ENCODE measurements around the gene CFAP45.

The CFAP45 gene, protein sequence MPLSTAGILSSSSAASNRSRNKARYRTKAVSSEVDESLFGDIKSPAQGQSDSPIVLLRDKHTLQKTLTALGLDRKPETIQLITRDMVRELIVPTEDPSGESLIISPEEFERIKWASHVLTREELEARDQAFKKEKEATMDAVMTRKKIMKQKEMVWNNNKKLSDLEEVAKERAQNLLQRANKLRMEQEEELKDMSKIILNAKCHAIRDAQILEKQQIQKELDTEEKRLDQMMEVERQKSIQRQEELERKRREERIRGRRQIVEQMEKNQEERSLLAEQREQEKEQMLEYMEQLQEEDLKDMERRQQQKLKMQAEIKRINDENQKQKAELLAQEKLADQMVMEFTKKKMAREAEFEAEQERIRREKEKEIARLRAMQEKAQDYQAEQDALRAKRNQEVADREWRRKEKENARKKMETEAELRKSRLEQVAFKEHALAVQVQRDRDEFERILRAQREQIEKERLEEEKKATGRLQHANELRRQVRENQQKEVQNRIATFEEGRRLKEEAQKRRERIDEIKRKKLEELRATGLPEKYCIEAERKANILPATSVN

DNA sequence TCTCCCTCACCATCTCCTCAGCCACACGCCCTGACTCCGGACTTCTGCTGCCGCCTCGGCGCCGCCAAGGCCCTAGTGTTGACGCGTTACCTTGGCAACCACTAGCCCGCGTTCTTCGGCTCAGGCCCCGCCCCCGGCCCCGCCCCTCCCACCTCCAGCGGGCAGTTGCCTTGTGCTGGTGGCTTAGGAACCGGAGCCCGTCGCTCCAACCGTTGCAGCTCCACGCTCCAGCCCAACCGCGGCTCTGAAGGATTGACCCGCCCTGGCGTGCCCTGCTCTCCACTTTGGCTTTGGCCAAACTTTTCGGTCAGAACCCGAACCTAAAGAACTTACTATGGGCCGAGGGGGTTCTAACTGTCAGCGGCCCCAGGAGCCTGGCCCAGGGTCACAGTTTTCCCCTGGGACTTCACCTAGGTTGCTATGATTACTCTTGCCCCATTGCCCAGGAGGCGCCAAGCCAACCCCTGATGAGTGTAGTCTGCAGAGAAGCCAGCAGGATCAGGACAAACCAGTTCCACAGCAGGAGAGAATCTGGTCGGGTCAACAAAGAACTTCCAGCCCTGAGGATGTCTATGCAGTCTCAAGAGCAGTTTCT lies at the start of gene CFAP45:
Gene CFAP45, minus strand, starts transcription at position 80 of the 595 bp plus-strand sequence. Its CDS starts 67 bp downstream, at position 13.
- DNase-seq (ENCODE audit: low read depth, low spot score) = peak; percentile 95
- H3K9ac ChIP-seq (ENCODE audit: insufficient read length, low read depth) = peak within 1 kb of the TSS; percentile 38
- H3K9me3 ChIP-seq (ENCODE audit: insufficient read depth, low read length) = peaks cover 10% of the 10 kb centered on the region
- TF ChIP-seq YY1 (IDR thresholded peaks at IDR 0.05; ENCODE audit: insufficient read depth, insufficient read length) (no peak), ZNF274 (IDR thresholded peaks at IDR 0.05; ENCODE audit: low read depth, low read length) (no peak), SUZ12 (IDR thresholded peaks at IDR 0.05; ENCODE audit: extremely low read depth, insufficient read depth, insufficient read length) (no peak)
- no peaks in the 10 kb centered on the region for H3K27me3 ChIP-seq (ENCODE audit: insufficient read depth, insufficient read length)
- no peak within 1 kb of the TSS for H3K4me3 ChIP-seq (ENCODE audit: insufficient read length, low read depth)
- H3K36me3 ChIP-seq (ENCODE audit: insufficient read depth, insufficient read length, low read length) = no peaks in the 10 kb centered on the region
- H3K4me1 ChIP-seq (ENCODE audit: insufficient read depth, insufficient read length) = peaks cover 2% of the 10 kb centered on the region

GRCh38 chr1:159949123-159949522 lies 49.2 kb upstream of the CFAP45 start:
- no peaks in the 10 kb centered on the region for H3K36me3 ChIP-seq (ENCODE audit: insufficient read depth, insufficient read length, low read length)
- no peak for DNase-seq (ENCODE audit: low read depth, low spot score)

GRCh38 chr1:159947942-159948341 lies 48.0 kb upstream of the CFAP45 start:
- no peak for TF ChIP-seq ZNF274 (IDR thresholded peaks at IDR 0.05; ENCODE audit: low read depth, low read length)
- no peak for TF ChIP-seq SUZ12 (IDR thresholded peaks at IDR 0.05; ENCODE audit: extremely low read depth, insufficient read depth, insufficient read length)
- no peak for TF ChIP-seq YY1 (IDR thresholded peaks at IDR 0.05; ENCODE audit: insufficient read depth, insufficient read length)
- DNase-seq (ENCODE audit: low read depth, low spot score) = no peak
- no peaks in the 10 kb centered on the region for H3K4me1 ChIP-seq (ENCODE audit: insufficient read depth, insufficient read length)
- no peak overlapping the region for H3K9ac ChIP-seq (ENCODE audit: insufficient read length, low read depth)
- peaks cover 5% of the 10 kb centered on the region for H3K36me3 ChIP-seq (ENCODE audit: insufficient read depth, insufficient read length, low read length)
- H3K4me3 ChIP-seq (ENCODE audit: insufficient read length, low read depth) = no peak overlapping the region
- peaks cover 12% of the 10 kb centered on the region for H3K27me3 ChIP-seq (ENCODE audit: insufficient read depth, insufficient read length)
- no peaks in the 10 kb centered on the region for H3K9me3 ChIP-seq (ENCODE audit: insufficient read depth, low read length)

More at GRCh38 chr1:159949123-159949522, 49.2 kb upstream of the CFAP45 start:
- TF ChIP-seq SUZ12 (IDR thresholded peaks at IDR 0.05; ENCODE audit: extremely low read depth, insufficient read depth, insufficient read length) = no peak
- no peak for TF ChIP-seq YY1 (IDR thresholded peaks at IDR 0.05; ENCODE audit: insufficient read depth, insufficient read length)
- TF ChIP-seq ZNF274 (IDR thresholded peaks at IDR 0.05; ENCODE audit: low read depth, low read length) = no peak
- Histone ChIP-seq H3K27me3 (ENCODE audit: insufficient read depth, insufficient read length) (peaks cover 13% of the 10 kb centered on the region), H3K4me3 (ENCODE audit: insufficient read length, low read depth) (no peak overlapping the region), H3K9me3 (ENCODE audit: insufficient read depth, low read length) (no peaks in the 10 kb centered on the region), H3K9ac (ENCODE audit: insufficient read length, low read depth) (no peak overlapping the region), H3K4me1 (ENCODE audit: insufficient read depth, insufficient read length) (peaks cover 2% of the 10 kb centered on the region)

- H3K36me3 ChIP-seq (ENCODE audit: insufficient read depth, insufficient read length, low read length) = peaks cover 15% of the 10 kb centered on the region
- peak overlapping the region; percentile 83 for H3K9ac ChIP-seq (ENCODE audit: insufficient read length, low read depth)
- H3K9me3 ChIP-seq (ENCODE audit: insufficient read depth, low read length) = no peaks in the 10 kb centered on the region
- H3K27me3 ChIP-seq (ENCODE audit: insufficient read depth, insufficient read length) = peaks cover 5% of the 10 kb centered on the region
- peaks cover 7% of the 10 kb centered on the region for H3K4me1 ChIP-seq (ENCODE audit: insufficient read depth, insufficient read length)
- peak overlapping the region; percentile 58 for H3K4me3 ChIP-seq (ENCODE audit: insufficient read length, low read depth)
- TF ChIP-seq SUZ12 (IDR thresholded peaks at IDR 0.05; ENCODE audit: extremely low read depth, insufficient read depth, insufficient read length) = no peak
- no peak for TF ChIP-seq ZNF274 (IDR thresholded peaks at IDR 0.05; ENCODE audit: low read depth, low read length)
- TF ChIP-seq YY1 (IDR thresholded peaks at IDR 0.05; ENCODE audit: insufficient read depth, insufficient read length) = no peak
- no peak for DNase-seq (ENCODE audit: low read depth, low spot score)
These were observed 46.5 kb upstream of the CFAP45 start for GRCh38 chr1:159946242-159947187.

DNA sequence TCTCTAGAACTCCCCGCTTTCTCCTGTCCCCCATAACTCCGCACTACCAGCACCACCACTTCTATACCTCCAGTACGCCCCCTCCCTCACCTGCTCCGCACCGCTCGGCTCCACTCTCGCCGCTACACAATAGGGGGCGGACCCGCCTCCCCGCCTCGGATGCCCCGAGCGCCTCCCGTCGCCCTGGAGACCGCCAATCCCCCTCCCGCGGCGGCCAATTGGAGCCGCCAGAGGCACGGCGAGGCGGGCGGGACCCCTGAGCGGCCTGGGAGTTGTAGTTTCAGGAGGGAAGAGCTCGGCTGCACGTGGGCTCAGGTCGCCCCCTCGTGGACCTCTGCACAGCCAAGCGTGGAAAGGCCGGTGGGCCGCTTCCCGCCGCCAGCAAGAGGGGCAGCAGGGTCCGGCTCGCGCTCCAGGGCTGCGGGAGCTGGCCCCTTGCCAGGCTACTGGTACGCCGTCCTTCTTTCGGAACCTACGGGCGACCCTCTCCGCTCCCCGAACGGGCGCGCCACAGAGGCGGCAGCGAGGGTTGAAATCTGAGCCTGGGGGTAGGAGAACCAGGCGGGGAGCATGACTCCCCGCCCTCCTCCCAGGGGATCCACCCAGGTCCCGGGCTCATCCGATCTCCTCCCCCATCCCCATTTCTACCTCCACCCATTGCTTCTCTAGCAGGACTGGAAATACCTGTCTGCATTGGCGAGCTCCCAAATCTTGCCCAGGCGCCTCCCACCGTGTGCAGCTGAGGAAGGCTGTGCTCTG lies 45.7 kb upstream of the CFAP45 start, which contains the start of gene IGSF9:
Gene IGSF9, minus strand, starts transcription at position 131 of the 759 bp plus-strand sequence. CDS start 2,159 bp downstream, outside the sequence.
- peak; percentile 99 for DNase-seq (ENCODE audit: low read depth, low spot score)
- no peaks in the 10 kb centered on the region for H3K9me3 ChIP-seq (ENCODE audit: insufficient read depth, low read length)
- H3K4me1 ChIP-seq (ENCODE audit: insufficient read depth, insufficient read length) = peaks cover 15% of the 10 kb centered on the region
- TF ChIP-seq SUZ12 (IDR thresholded peaks at IDR 0.05; ENCODE audit: extremely low read depth, insufficient read depth, insufficient read length) (no peak), YY1 (IDR thresholded peaks at IDR 0.05; ENCODE audit: insufficient read depth, insufficient read length) (no peak), ZNF274 (IDR thresholded peaks at IDR 0.05; ENCODE audit: low read depth, low read length) (no peak)
- peak within 1 kb of the TSS; percentile 58 for H3K4me3 ChIP-seq (ENCODE audit: insufficient read length, low read depth)
- H3K36me3 ChIP-seq (ENCODE audit: insufficient read depth, insufficient read length, low read length) = peaks cover 15% of the 10 kb centered on the region
- peak within 1 kb of the TSS; percentile 83 for H3K9ac ChIP-seq (ENCODE audit: insufficient read length, low read depth)
- H3K27me3 ChIP-seq (ENCODE audit: insufficient read depth, insufficient read length) = peaks cover 5% of the 10 kb centered on the region
